GF-D8 (cell line): ENCODE data around the gene INPP5A.
"Not testable (repeated sequence)": the region's sequence is repeated elsewhere in the genome, so short reads cannot be mapped to it uniquely, and the experiment has no call there.

Experiments used
- DNase-seq: peaks from one replicate; lab custom pipeline; 2025; lab: John Stamatoyannopoulos, UW

The INPP5A gene

GRCh38 chr10:132727411-132727810 lies 189.8 kb downstream of the INPP5A start:
- no peak for DNase-seq

GRCh38 chr10:132728321-132728720 lies 190.7 kb downstream of the INPP5A start:
- no peak for DNase-seq

- DNase-seq, result no peak
Measured at GRCh38 chr10:132728741-132729140, 191.2 kb downstream of the INPP5A start.

- no peak for DNase-seq
Measured at GRCh38 chr10:132729810-132730572, 192.4 kb downstream of the INPP5A start.

GRCh38 chr10:132730573-132730953 lies 193.0 kb downstream of the INPP5A start:
- no peak for DNase-seq

- DNase-seq, result no peak
Measured at GRCh38 chr10:132732518-132732917, 194.9 kb downstream of the INPP5A start.

- DNase-seq, result no peak
Measured at GRCh38 chr10:132733926-132734325, 196.3 kb downstream of the INPP5A start.

- DNase-seq, result no peak
Measured at GRCh38 chr10:132735341-132735775, 197.8 kb downstream of the INPP5A start.

GRCh38 chr10:132735923-132736391 lies 198.4 kb downstream of the INPP5A start:
- no peak for DNase-seq

- DNase-seq, result no peak
Measured at GRCh38 chr10:132737390-132738048, 199.9 kb downstream of the INPP5A start.

GRCh38 chr10:132738454-132739224 lies 201.1 kb downstream of the INPP5A start:
- no peak for DNase-seq

GRCh38 chr10:132739225-132739613 lies 201.6 kb downstream of the INPP5A start:
- DNase-seq, result no peak

GRCh38 chr10:132740588-132740987 lies 203.0 kb downstream of the INPP5A start:
- no peak for DNase-seq

- DNase-seq, result no peak
Measured at GRCh38 chr10:132742167-132742836, 204.7 kb downstream of the INPP5A start.

GRCh38 chr10:132742837-132743194 lies 205.2 kb downstream of the INPP5A start:
- DNase-seq, result no peak

- not testable (repeated sequence) for DNase-seq
Measured at GRCh38 chr10:132743196-132743924, 205.8 kb downstream of the INPP5A start.

- DNase-seq, result no peak
Measured at GRCh38 chr10:132743925-132744490, 206.4 kb downstream of the INPP5A start.

GRCh38 chr10:132744839-132745238 lies 207.3 kb downstream of the INPP5A start:
- DNase-seq, result no peak

- DNase-seq, result no peak
Measured at GRCh38 chr10:132745511-132745910, 207.9 kb downstream of the INPP5A start.

GRCh38 chr10:132745971-132746370 lies 208.4 kb downstream of the INPP5A start:
- no peak for DNase-seq

- DNase-seq, result no peak
Measured at GRCh38 chr10:132746386-132746785, 208.8 kb downstream of the INPP5A start.
